ENCODE results near the gene SLC25A39. TPM values are rescaled to one million over a fixed set of nuclear protein-coding genes. Genes with fewer than 3 reads are reported as not detected.

Gene SLC25A39
- total and polyA plus RNA-seq, 10 donors, result 76.1 to 214 (median 105) TPM

DNA sequence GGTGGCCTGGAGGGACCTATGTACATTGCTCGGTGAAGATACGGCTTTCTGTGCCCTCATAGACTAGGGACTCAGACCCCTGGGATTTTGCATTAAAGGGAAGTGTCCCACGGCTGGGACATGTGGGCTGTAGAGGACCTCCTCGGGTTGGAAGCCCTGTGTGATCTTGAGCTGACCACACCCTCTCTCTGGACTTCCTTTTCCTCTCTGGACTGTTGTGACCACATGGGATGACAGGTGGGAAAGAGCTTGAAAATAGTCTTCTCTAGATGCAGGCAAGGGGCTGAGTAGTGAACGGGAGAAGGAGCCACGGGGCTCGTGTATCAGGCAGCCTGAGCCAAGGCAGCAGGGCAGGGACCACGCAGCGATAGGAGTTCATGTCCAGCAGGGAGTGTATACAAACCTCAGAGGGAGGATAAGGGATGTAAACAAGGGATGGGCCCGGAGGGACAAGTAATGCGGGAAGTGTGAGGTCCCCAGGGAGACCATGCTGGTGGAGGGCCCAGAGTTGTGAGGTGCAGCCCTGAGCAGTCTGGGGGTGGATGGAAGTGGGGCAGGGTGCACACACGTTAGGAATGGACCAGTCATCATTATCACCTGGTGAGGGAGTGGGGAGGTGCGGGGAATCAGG, 52.2 kb downstream of the SLC25A39 start:
- peaks cover 0 to 8% (median 0%) of the 10 kb centered on the region in 6 donors for H3K4me1 ChIP-seq
- no peak overlapping the region for H3K27ac ChIP-seq
- WGBS, 5 donors, result 66 to 78% (median 72%) methylated on average over 13 of the region's 13 CpGs
- TF ChIP-seq, protein P1, sequence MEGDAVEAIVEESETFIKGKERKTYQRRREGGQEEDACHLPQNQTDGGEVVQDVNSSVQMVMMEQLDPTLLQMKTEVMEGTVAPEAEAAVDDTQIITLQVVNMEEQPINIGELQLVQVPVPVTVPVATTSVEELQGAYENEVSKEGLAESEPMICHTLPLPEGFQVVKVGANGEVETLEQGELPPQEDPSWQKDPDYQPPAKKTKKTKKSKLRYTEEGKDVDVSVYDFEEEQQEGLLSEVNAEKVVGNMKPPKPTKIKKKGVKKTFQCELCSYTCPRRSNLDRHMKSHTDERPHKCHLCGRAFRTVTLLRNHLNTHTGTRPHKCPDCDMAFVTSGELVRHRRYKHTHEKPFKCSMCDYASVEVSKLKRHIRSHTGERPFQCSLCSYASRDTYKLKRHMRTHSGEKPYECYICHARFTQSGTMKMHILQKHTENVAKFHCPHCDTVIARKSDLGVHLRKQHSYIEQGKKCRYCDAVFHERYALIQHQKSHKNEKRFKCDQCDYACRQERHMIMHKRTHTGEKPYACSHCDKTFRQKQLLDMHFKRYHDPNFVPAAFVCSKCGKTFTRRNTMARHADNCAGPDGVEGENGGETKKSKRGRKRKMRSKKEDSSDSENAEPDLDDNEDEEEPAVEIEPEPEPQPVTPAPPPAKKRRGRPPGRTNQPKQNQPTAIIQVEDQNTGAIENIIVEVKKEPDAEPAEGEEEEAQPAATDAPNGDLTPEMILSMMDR (IDR thresholded peaks at IDR 0.05 in 8 of 11, conservative IDR thresholded peaks at IDR 0.05 in 3 of 11), result no peak
- TF ChIP-seq POLR2AphosphoS5 (IDR thresholded peaks at IDR 0.05) (no peak), POLR2A (IDR thresholded peaks at IDR 0.05) (no peak)
- H3K4me3 ChIP-seq, result no peak overlapping the region
- no peaks in the 10 kb centered on the region for H3K36me3 ChIP-seq
- intact Hi-C loops (cut with DNase I; ENCODE audit: low total_unique reads), result loop anchor here (10.0 kb wide), 1 partner anchor 48 kb away; no protein-coding TSS in a partner anchor
- no peaks in the 10 kb centered on the region for H3K27me3 ChIP-seq (replicated peaks in 1 of 7)
- no peaks in the 10 kb centered on the region for H3K9me3 ChIP-seq
- no peak for DNase-seq

Small RNA genes lying within 50 kb of the gene (small RNA-seq; reads per million reads assigned to genes)
- gene RF00012 (0 reads per million in 4 donors), gene RN7SL507P (0 to 0.08 (median 0.06) reads per million in 4 donors), gene RNU6-453P (0 reads per million in 4 donors)

Other genes starting within 250 kb of the SLC25A39 start
- 10 to 100 TPM; 42.3 to 72.9 (median 59.4) TPM for gene HDAC5, start 201.2 kb downstream of the SLC25A39 start, total RNA-seq
- gene HDAC5, start 201.2 kb downstream of the SLC25A39 start, polyA plus RNA-seq, result 10 to 100 TPM; 18.5 to 39.9 (median 22.4) TPM
- gene HROB, start 182.9 kb downstream of the SLC25A39 start, total RNA-seq, result 1 to 10 TPM; 1.3 to 4.1 (median 1.8) TPM
- 1 to 10 TPM in 2 of 3 donors, under 1 TPM in 1; 0.83 to 1.0 (median 1.0) TPM for gene HROB, start 182.9 kb downstream of the SLC25A39 start, polyA plus RNA-seq
- gene ASB16, start 154.1 kb downstream of the SLC25A39 start, total RNA-seq, result under 1 TPM in 1 of 7 donors, not detected in 6; 0.57 TPM
- gene ASB16, start 154.1 kb downstream of the SLC25A39 start, polyA plus RNA-seq, result under 1 TPM in 2 of 3 donors, not detected in 1; 0.09 to 0.16 TPM
- gene TMUB2, start 137.9 kb downstream of the SLC25A39 start, total RNA-seq, result 10 to 100 TPM; 41.9 to 59.0 (median 43.8) TPM
- gene TMUB2, start 137.9 kb downstream of the SLC25A39 start, polyA plus RNA-seq, result 10 to 100 TPM; 26.8 to 49.4 (median 43.1) TPM
- 10 to 100 TPM; 51.3 to 96.2 (median 68.4) TPM for gene ATXN7L3, start 124.9 kb downstream of the SLC25A39 start, total RNA-seq
- gene ATXN7L3, start 124.9 kb downstream of the SLC25A39 start, polyA plus RNA-seq, result 10 to 100 TPM; 25.2 to 55.5 (median 27.2) TPM
- gene UBTF, start 105.1 kb downstream of the SLC25A39 start, total RNA-seq, result 100 to 1,000 TPM in 3 of 7 donors, 10 to 100 TPM in 4; 77.0 to 113 (median 94.8) TPM
- gene UBTF, start 105.1 kb downstream of the SLC25A39 start, polyA plus RNA-seq, result 10 to 100 TPM; 43.2 to 67.0 (median 43.9) TPM
- 100 to 1,000 TPM in 1 of 7 donors, 10 to 100 TPM in 4, 1 to 10 TPM in 2; 2.2 to 315 (median 10.5) TPM for gene SLC4A1, start 56.7 kb downstream of the SLC25A39 start, total RNA-seq
- gene SLC4A1, start 56.7 kb downstream of the SLC25A39 start, polyA plus RNA-seq, result 10 to 100 TPM in 1 of 3 donors, under 1 TPM in 2; 0.04 to 14.7 (median 0.30) TPM
- gene RUNDC3A, start 16.2 kb downstream of the SLC25A39 start, total RNA-seq, result 10 to 100 TPM in 1 of 7 donors, 1 to 10 TPM in 5, under 1 TPM in 1; 0.95 to 12.5 (median 2.0) TPM
- gene RUNDC3A, start 16.2 kb downstream of the SLC25A39 start, polyA plus RNA-seq, result 10 to 100 TPM in 1 of 3 donors, 1 to 10 TPM in 1, under 1 TPM in 1; 0.48 to 14.6 (median 1.2) TPM
- 100 to 1,000 TPM; 503 to 896 (median 579) TPM for gene GRN, start 20.5 kb upstream of the SLC25A39 start, total RNA-seq
- 100 to 1,000 TPM; 135 to 237 (median 166) TPM for gene GRN, start 20.5 kb upstream of the SLC25A39 start, polyA plus RNA-seq
- 1 to 10 TPM in 2 of 7 donors, under 1 TPM in 5; 0.60 to 2.5 (median 0.69) TPM for gene FAM171A2, start 39.0 kb upstream of the SLC25A39 start, total RNA-seq
- under 1 TPM; 0.11 to 0.42 (median 0.33) TPM for gene FAM171A2, start 39.0 kb upstream of the SLC25A39 start, polyA plus RNA-seq
- gene ITGA2B, start 64.8 kb upstream of the SLC25A39 start, total RNA-seq, result 10 to 100 TPM; 11.3 to 36.7 (median 23.7) TPM
- gene ITGA2B, start 64.8 kb upstream of the SLC25A39 start, polyA plus RNA-seq, result 1 to 10 TPM in 2 of 3 donors, under 1 TPM in 1; 0.93 to 2.3 (median 1.7) TPM
- gene GPATCH8, start 178.6 kb upstream of the SLC25A39 start, total RNA-seq, result 10 to 100 TPM; 48.4 to 66.3 (median 60.5) TPM
- gene GPATCH8, start 178.6 kb upstream of the SLC25A39 start, polyA plus RNA-seq, result 1 to 10 TPM; 4.8 to 9.1 (median 5.3) TPM
- 1 to 10 TPM; 1.2 to 6.0 (median 3.1) TPM for gene FZD2, start 232.7 kb upstream of the SLC25A39 start, total RNA-seq
- gene FZD2, start 232.7 kb upstream of the SLC25A39 start, polyA plus RNA-seq, result 1 to 10 TPM; 2.0 to 3.8 (median 2.2) TPM